Vagina (tissue), 2 donors: ENCODE data around the gene HOXC10.

Experiments used
- POLR2A ChIP-seq, 2 donors: fragments of 450-650 bp; IDR thresholded peaks; one replicate each; pipeline ENCODE4 v1.6.1; 2017; ENCODE audit warnings: antibody characterized with exemption in 2 of 2, mild to moderate bottlenecking in 2 of 2, moderate library complexity in 2 of 2
- POLR2AphosphoS5 ChIP-seq, 2 donors: sonication (generic); formaldehyde crosslinking; IDR thresholded peaks; one replicate each; pipeline ENCODE4 v1.9.0; 2017; ENCODE audit warnings: antibody characterized with exemption in 2 of 2, mild to moderate bottlenecking in 2 of 2, low read depth in 1 of 2; ENCODE audit not compliant: insufficient read depth in 1 of 2
- TF ChIP-seq, protein P1 (sequence below), 3 experiments: fragments of 450-650 bp in 2 of 3; fragments of 200-600 bp in 1 of 3; sonication (generic) in 1 of 3; IDR thresholded peaks; one replicate each; pipeline ENCODE4 v1.5.1; 2017 to 2019; ENCODE audit warnings: antibody characterized with exemption in 3 of 3, mild to moderate bottlenecking in 2 of 3, moderate library complexity in 2 of 3

DNA sequence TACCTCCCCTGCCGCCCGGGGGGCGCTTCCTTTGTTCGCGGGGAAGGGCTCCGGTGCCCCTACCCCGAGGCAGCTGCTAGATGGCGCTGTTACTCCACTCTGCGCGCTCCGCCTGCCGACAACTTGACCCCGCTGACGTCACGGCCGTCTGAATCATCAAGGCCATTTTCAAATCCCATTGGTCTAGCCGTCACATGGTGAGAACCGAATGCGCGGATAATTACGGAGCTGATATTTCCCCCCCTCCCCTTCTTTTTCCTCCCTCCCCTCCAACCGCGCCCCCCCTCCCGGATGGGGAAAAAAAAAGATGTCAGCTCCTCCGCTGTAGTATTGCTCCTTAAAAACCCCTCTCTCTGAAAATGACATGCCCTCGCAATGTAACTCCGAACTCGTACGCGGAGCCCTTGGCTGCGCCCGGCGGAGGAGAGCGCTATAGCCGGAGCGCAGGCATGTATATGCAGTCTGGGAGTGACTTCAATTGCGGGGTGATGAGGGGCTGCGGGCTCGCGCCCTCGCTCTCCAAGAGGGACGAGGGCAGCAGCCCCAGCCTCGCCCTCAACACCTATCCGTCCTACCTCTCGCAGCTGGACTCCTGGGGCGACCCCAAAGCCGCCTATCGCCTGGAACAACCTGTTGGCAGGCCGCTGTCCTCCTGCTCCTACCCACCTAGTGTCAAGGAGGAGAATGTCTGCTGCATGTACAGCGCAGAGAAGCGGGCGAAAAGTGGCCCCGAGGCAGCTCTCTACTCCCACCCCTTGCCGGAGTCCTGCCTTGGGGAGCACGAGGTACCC, at the start of gene HOXC10:
- TF ChIP-seq, protein P1, sequence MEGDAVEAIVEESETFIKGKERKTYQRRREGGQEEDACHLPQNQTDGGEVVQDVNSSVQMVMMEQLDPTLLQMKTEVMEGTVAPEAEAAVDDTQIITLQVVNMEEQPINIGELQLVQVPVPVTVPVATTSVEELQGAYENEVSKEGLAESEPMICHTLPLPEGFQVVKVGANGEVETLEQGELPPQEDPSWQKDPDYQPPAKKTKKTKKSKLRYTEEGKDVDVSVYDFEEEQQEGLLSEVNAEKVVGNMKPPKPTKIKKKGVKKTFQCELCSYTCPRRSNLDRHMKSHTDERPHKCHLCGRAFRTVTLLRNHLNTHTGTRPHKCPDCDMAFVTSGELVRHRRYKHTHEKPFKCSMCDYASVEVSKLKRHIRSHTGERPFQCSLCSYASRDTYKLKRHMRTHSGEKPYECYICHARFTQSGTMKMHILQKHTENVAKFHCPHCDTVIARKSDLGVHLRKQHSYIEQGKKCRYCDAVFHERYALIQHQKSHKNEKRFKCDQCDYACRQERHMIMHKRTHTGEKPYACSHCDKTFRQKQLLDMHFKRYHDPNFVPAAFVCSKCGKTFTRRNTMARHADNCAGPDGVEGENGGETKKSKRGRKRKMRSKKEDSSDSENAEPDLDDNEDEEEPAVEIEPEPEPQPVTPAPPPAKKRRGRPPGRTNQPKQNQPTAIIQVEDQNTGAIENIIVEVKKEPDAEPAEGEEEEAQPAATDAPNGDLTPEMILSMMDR (IDR thresholded peaks at IDR 0.05) = no peak
- TF ChIP-seq POLR2AphosphoS5 (IDR thresholded peaks at IDR 0.05; ENCODE audit: insufficient read depth in 1 of 2, low read depth in 1 of 2) = no peak
- TF ChIP-seq POLR2A (IDR thresholded peaks at IDR 0.05) = no peak
